Activated CD4-positive, alpha-beta T cell treated with anti-CD3 and anti-CD28 coated beads for 4 hours (primary cell): ENCODE data around the gene TEFM.
"Not testable (repeated sequence)": the region's sequence is repeated elsewhere in the genome, so short reads cannot be mapped to it uniquely, and the experiment has no call there.

ENCODE experiments used
- DNase-seq, 2 donors: peaks; one replicate each; pipeline ENCODE4 v3.0.0-alpha.2; 2020

Gene TEFM

GRCh38 chr17:30920683-30921543, 14.9 kb upstream of the TEFM start:
- DNase-seq = no peak

DNA sequence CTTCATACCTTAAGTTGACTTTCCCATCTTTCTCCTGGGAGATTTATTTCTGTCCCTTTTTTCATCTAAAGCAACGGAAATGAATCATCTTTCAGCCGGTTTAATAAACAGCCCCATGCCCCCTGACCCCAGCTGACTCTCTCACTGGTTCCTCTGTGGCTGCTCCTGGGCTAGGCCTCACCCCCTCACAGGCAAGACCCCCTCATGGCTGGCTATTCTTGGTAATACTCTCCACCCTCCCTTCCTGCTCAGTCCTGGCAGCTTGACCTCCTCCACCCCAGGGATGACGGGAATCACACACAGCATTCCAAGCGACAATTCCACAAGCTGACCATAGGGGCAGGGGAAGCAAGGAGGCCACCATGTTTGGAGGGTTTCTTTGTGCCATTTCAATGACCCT, 14.2 kb upstream of the TEFM start:
- no peak for DNase-seq

GRCh38 chr17:30917050-30917449, 11.0 kb upstream of the TEFM start:
- no peak for DNase-seq

DNA sequence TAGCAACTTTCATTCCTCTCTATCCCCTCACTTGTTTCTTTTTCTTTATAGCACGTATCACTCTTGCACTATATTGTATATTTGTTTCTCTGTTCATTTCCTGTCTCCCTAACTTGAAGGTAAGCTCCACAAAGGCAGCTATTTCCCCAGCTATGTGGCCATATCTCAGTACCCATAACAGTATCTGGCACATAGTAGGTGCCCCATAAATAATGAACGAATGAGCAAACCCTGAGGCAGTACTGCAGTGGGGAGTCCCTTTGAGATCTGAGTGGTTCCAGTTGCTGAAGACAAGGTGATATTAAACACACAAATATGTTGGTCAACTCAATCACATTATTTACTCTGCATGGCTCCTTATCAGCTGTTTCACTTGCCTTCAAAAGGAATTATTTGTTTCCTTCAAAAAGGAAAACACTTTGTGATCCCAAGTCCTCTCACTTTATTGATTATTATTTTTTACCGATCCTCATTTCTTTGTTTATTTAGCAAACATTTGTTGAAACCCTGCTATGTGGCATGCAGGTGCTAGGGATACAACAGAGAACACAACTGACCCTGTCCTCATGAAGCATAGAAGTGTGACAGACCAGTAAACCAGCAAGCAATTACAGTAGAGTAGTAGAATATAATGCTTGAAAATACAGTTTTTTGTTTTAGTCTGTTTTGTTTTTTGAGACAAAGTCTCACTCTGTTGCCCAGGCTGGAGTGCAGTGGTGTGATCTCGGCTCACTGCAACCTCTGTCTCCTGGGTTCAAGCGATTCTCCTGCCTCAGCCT, 10.0 kb upstream of the TEFM start:
- DNase-seq = no peak

GRCh38 chr17:30913955-30914354, 7.9 kb upstream of the TEFM start:
- no peak for DNase-seq

- DNase-seq = not testable (repeated sequence)
These were observed 4.1 kb upstream of the TEFM start for GRCh38 chr17:30910151-30910550.

- DNase-seq = no peak
These were observed 2.8 kb upstream of the TEFM start for GRCh38 chr17:30908717-30909420.

DNA sequence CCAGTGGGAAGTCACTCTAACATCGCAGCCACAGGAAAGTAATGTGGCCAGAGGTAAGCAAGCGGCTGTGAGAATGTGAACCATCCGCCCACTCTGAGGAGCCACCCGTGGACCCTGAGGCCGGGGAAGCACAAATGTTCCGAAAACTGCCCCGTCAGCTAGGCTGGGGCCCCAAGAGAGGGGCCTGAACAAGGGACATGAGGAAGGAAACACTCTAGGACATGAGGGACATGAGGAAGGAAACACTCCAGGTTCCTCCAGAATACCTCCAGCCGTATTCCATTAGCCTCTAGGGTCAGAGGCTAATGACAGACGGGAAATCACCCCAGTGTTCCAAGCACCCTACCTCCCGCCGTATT, 317 bp downstream of the TEFM start:
- DNase-seq = peak in 1 of 2 donors; percentile 7

GRCh38 chr17:30897311-30897710, 8.7 kb downstream of the TEFM start:
- no peak for DNase-seq

DNA sequence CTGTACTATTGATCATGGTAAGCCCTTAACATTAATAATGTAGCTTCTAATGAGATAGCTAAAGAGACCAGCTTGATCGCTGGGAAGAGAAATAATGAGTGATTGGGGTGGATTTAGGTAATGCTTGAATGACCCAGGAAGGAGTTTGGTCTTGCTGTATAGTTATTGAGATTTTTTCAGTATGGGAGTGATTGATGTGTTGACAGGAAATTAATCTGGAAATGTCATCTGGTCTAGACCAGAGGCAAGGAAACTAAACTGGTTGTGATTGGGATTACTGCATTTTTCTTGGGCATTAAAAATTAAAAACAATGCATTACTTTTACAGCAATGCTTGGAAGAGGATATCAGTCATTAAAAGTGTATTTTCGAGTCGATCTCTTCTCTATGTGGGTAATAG, 11.8 kb downstream of the TEFM start:
- DNase-seq = no peak

GRCh38 chr17:30886187-30886586, 19.9 kb downstream of the TEFM start:
- DNase-seq = no peak

GRCh38 chr17:30869005-30869404, 37.0 kb downstream of the TEFM start:
- no peak for DNase-seq

DNA sequence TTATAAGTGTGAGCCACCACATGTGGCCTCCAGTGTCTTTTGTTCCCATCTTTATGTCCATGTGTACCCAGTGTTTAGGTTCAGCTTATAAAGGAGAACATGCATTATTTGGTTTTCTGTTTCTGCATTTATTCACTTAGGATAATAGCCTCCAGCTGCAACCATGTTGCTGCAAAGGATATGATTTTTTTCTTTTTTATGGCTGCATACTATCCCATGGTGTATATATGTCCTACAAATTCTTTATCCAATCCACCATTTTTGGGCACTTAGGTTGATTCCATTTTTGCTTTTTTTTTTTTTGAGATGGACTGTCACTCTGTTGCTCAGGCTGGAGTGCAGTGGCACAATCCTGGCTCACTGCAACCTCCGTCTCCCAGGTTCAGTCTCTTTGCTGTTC, 41.4 kb downstream of the TEFM start:
- no peak for DNase-seq

- DNase-seq = no peak
These were observed 47.3 kb downstream of the TEFM start for GRCh38 chr17:30858556-30859250.

GRCh38 chr17:30854146-30854545, 51.9 kb downstream of the TEFM start:
- no peak for DNase-seq
